ENCODE data around the gene ZBTB20.

- TF ChIP-seq CTCF (IDR thresholded peaks at IDR 0.05) (no peak), POLR2A (IDR thresholded peaks at IDR 0.05) (no peak)
Observed at GRCh38 chr3:114615523-114616085, 531.5 kb downstream of the ZBTB20 start.
